H1 (cell line): ENCODE results near the gene FGF12. TPM values are rescaled to one million over a fixed set of nuclear protein-coding genes. Genes with fewer than 3 reads are reported as not detected.

Source experiments
- CTCF ChIA-PET: fragments of 300-600 bp; sonication (Branson Sonifier 250); formaldehyde crosslinking; loops from one replicate; lab custom pipeline; 2021; ENCODE audit not compliant: partially characterized antibody; lab: Charles Lee
- POLR2A ChIA-PET: fragments of 300-600 bp; sonication (Branson Sonifier 250); formaldehyde crosslinking; loops from one replicate; lab custom pipeline; 2021; ENCODE audit warnings: inconsistent platforms; ENCODE audit not compliant: partially characterized antibody; lab: Charles Lee
- DNase-seq, 2 experiments: peaks; one replicate each; pipeline versions ENCODE4 v3.0.0 to v3.0.0-alpha.2; 2010 to 2022; ENCODE audit warnings: low spot score in 2 of 2, low read depth in 1 of 2, mixed read lengths in 1 of 2
- FAIRE-seq: peaks from 2 replicates; lab custom pipeline; 2011; peaks lifted over from hg19 to GRCh38; lab: Jason Lieb, UNC
- H2AFZ ChIP-seq: 2 replicates; pipeline ENCODE4 v1.8.1; 2012; ENCODE audit warnings: low read length, inconsistent platforms
- H2AK5ac ChIP-seq: 2 replicates; pipeline ENCODE4 v1.6.1; 2013; ENCODE audit warnings: low read depth, low read length
- H2BK120ac ChIP-seq: replicated peaks from 2 replicates; pipeline ENCODE3; 2013; ENCODE audit warnings: low read depth, low read length, inconsistent platforms
- H2BK12ac ChIP-seq: 2 replicates; pipeline ENCODE4 v1.6.1; 2013; ENCODE audit warnings: low read depth, low read length
- H2BK15ac ChIP-seq: 2 replicates; pipeline ENCODE4 v1.6.1; 2013; ENCODE audit warnings: low read length
- H2BK20ac ChIP-seq: 2 replicates; pipeline ENCODE4 v1.6.1; 2013; ENCODE audit warnings: low read length
- H2BK5ac ChIP-seq: 2 replicates; pipeline ENCODE4 v1.6.1; 2013; ENCODE audit warnings: low read depth, low read length
- H3K14ac ChIP-seq: 2 replicates; pipeline ENCODE4 v1.6.1; 2013; ENCODE audit warnings: inconsistent platforms; ENCODE audit not compliant: insufficient read length
- H3K18ac ChIP-seq: 2 replicates; pipeline ENCODE4 v1.6.1; 2013; ENCODE audit warnings: low read length; ENCODE audit errors: extremely low read depth
- H3K23ac ChIP-seq: 2 replicates; pipeline ENCODE4 v1.6.1; 2013; ENCODE audit warnings: inconsistent platforms; ENCODE audit not compliant: insufficient read length
- H3K23me2 ChIP-seq: 2 replicates; pipeline ENCODE4 v1.6.1; 2013; ENCODE audit warnings: low read depth, low read length
- H3K27ac ChIP-seq: 2 replicates; pipeline ENCODE4 v1.6.1; 2011; ENCODE audit warnings: low read depth, low read length, inconsistent platforms
- H3K27me3 ChIP-seq, 4 experiments: replicated peaks in 1 of 4; 1 replicate in 1 of 4; 2 replicates in 3 of 4; pipeline versions ENCODE4 v1.6.1 to v1.8.1; 2011 to 2013; ENCODE audit warnings: low read length in 3 of 4, mild to moderate bottlenecking in 3 of 4, inconsistent platforms in 2 of 4, mixed read lengths in 2 of 4, moderate library complexity in 1 of 4; ENCODE audit not compliant: control insufficient read depth in 3 of 4, insufficient read depth in 3 of 4; ENCODE audit errors: extremely low read depth in 1 of 4
- H3K36me3 ChIP-seq, 4 experiments: 2 replicates each; pipeline versions ENCODE4 v1.6.1 to v1.8.1; 2011 to 2013; ENCODE audit warnings: mild to moderate bottlenecking in 4 of 4, low read length in 3 of 4, moderate library complexity in 2 of 4, control low read depth in 1 of 4, inconsistent platforms in 1 of 4; ENCODE audit not compliant: insufficient read depth in 4 of 4, control insufficient read depth in 2 of 4
- H3K4ac ChIP-seq: replicated peaks from 2 replicates; pipeline ENCODE3; 2013; ENCODE audit warnings: low read length, low read depth, mixed read lengths, inconsistent platforms; ENCODE audit not compliant: insufficient read length
- H3K4me1 ChIP-seq, 4 experiments: replicated peaks in 1 of 4; 1 replicate in 1 of 4; 2 replicates in 3 of 4; pipeline versions ENCODE4 v1.6.1 to v1.8.1; 2011 to 2013; ENCODE audit warnings: low read length in 3 of 4, inconsistent platforms in 2 of 4, mixed read lengths in 1 of 4; ENCODE audit not compliant: insufficient read depth in 4 of 4, control insufficient read depth in 3 of 4
- H3K4me2 ChIP-seq, 2 experiments: 2 replicates each; pipeline versions ENCODE4 v1.6.1 to v1.8.1; 2011 to 2013; ENCODE audit warnings: low read depth in 2 of 2, low read length in 2 of 2, control low read depth in 1 of 2, inconsistent platforms in 1 of 2, mild to moderate bottlenecking in 1 of 2; ENCODE audit not compliant: insufficient read depth in 1 of 2
- H3K4me3 ChIP-seq, 4 experiments: fragments of 200-600, 300-600 bp in 1 of 4; sonication (generic), shearing (Covaris generic), sonication (Bioruptor Twin) in 1 of 4; 2 replicates each; pipeline versions ENCODE4 v1.5.1 to v1.8.1; 2011 to 2016; ENCODE audit warnings: low read length in 4 of 4, low read depth in 3 of 4, control low read depth in 2 of 4, inconsistent platforms in 2 of 4, mild to moderate bottlenecking in 2 of 4, mixed read lengths in 1 of 4, moderate library complexity in 1 of 4; ENCODE audit not compliant: insufficient read depth in 2 of 4; ENCODE audit errors: extremely low read depth in 1 of 4
- H3K56ac ChIP-seq: replicated peaks from 2 replicates; pipeline ENCODE3; 2013; ENCODE audit warnings: low read depth, mild to moderate bottlenecking, mixed read lengths, low read length, inconsistent platforms; ENCODE audit not compliant: insufficient read length
- H3K79me1 ChIP-seq: 2 replicates; pipeline ENCODE4 v1.6.1; 2013; ENCODE audit warnings: low read depth, low read length, control low read depth
- H3K79me2 ChIP-seq, 2 experiments: 2 replicates each; pipeline versions ENCODE4 v1.6.1 to v1.8.1; 2012 to 2013; ENCODE audit warnings: low read length in 2 of 2, mild to moderate bottlenecking in 2 of 2, inconsistent platforms in 1 of 2; ENCODE audit not compliant: insufficient read depth in 2 of 2, control insufficient read depth in 1 of 2
- H3K9ac ChIP-seq, 4 experiments: replicated peaks in 1 of 4; 1 replicate in 1 of 4; 2 replicates in 3 of 4; pipeline versions ENCODE4 v1.6.1 to v1.8.1; 2011 to 2013; ENCODE audit warnings: low read depth in 3 of 4, low read length in 3 of 4, control low read depth in 2 of 4, mild to moderate bottlenecking in 2 of 4, moderate library complexity in 2 of 4, inconsistent platforms in 1 of 4; ENCODE audit errors: extremely low read depth in 1 of 4
- H3K9me3 ChIP-seq, 2 experiments: 2 replicates each; pipeline versions ENCODE4 v1.6.1 to v1.8.1; 2012 to 2013; ENCODE audit warnings: mild to moderate bottlenecking in 2 of 2, moderate library complexity in 2 of 2, control low read depth in 1 of 2, inconsistent platforms in 1 of 2, low read depth in 1 of 2, low read length in 1 of 2, mixed read lengths in 1 of 2; ENCODE audit not compliant: insufficient read depth in 2 of 2
- H4K20me1 ChIP-seq, 2 experiments: replicated peaks in 1 of 2; 2 replicates each; pipeline versions ENCODE3 to v1.8.1; 2011 to 2013; ENCODE audit warnings: inconsistent platforms in 2 of 2, low read length in 2 of 2, mild to moderate bottlenecking in 1 of 2; ENCODE audit not compliant: insufficient read depth in 2 of 2, control insufficient read depth in 1 of 2
- H4K5ac ChIP-seq: 2 replicates; pipeline ENCODE4 v1.6.1; 2013; ENCODE audit warnings: low read length, low read depth, mixed read lengths, inconsistent platforms; ENCODE audit not compliant: insufficient read length
- H4K8ac ChIP-seq: 2 replicates; pipeline ENCODE4 v1.8.0; 2013; ENCODE audit warnings: mild to moderate bottlenecking, moderate library complexity, low read length, inconsistent platforms; ENCODE audit not compliant: insufficient read depth; ENCODE audit errors: extremely low read depth
- H4K91ac ChIP-seq: replicated peaks from 2 replicates; pipeline ENCODE3; 2013; ENCODE audit warnings: low read length, mixed read lengths, inconsistent platforms; ENCODE audit not compliant: insufficient read length
- ASH2L ChIP-seq: fragments of 200-600, 300-600 bp; sonication (generic); IDR thresholded peaks from one replicate; pipeline ENCODE4 v1.7.1; 2017; ENCODE audit warnings: low read length
- CEBPB ChIP-seq: IDR thresholded peaks from 2 replicates; pipeline ENCODE4 v1.6.1; 2012; ENCODE audit warnings: low read depth, low read length
- JUN ChIP-seq: IDR thresholded peaks from 2 replicates; pipeline ENCODE4 v1.6.1; 2011; ENCODE audit warnings: low read depth, mild to moderate bottlenecking, improper control_type of control experiment, low read length
- MAFK ChIP-seq: IDR thresholded peaks from 2 replicates; pipeline ENCODE4 v1.6.1; 2012; ENCODE audit warnings: low read depth, mild to moderate bottlenecking, improper control_type of control experiment, low read length
- POLR2AphosphoS5 ChIP-seq: IDR thresholded peaks from 2 replicates; pipeline ENCODE4 v1.6.1; 2011; ENCODE audit warnings: low read depth, low read length
- SRF ChIP-seq: IDR thresholded peaks from 2 replicates; pipeline ENCODE4 v1.6.1; 2011; ENCODE audit warnings: mild to moderate bottlenecking, low read depth, low read length, moderate library complexity
- TAF1 ChIP-seq: IDR thresholded peaks from 2 replicates; pipeline ENCODE4 v1.6.1; 2011; ENCODE audit warnings: mild to moderate bottlenecking, low read depth, low read length
- WGBS, 2 experiments: shearing (Covaris generic) in 1 of 2; methylation state at CpG; one replicate each; pipeline versions ENCODE4 v1.1.6 to v1.1.7; 2013 to 2015; ENCODE audit warnings: low lambda C conversion rate in 2 of 2, mixed read lengths in 2 of 2, inconsistent platforms in 1 of 2, low coverage in 1 of 2, missing lambda C conversion rate in 1 of 2; ENCODE audit not compliant: insufficient replicate concordance in 2 of 2, insufficient coverage in 1 of 2, insufficient read length in 1 of 2; ENCODE audit errors: extremely low coverage in 1 of 2, missing lambda C conversion rate in 1 of 2; 5-methylcytosine and 5-hydroxymethylcytosine counted together
- polyA plus RNA-seq, 7 experiments: library from polyadenylated mRNA; depleted of rRNA in 3 of 7; stranded (reverse) in 5 of 7; unstranded in 2 of 7; fragments of >200 nt in 5 of 7; fragments of 200-250 nt in 2 of 7; gene quantifications; 1 replicate in 5 of 7; 2 replicates in 1 of 7; 4 replicates in 1 of 7; pipeline versions ENCODE4 v1.2.1 to v1.2.3, GENCODE V29; 2011 to 2013; ENCODE audit warnings: missing spikeins in 2 of 7, mixed read lengths in 2 of 7
- total RNA-seq: library from RNA; stranded (reverse); fragmentation: NEBNext Ultra II Directional; extraction: Animal tissue kit (Norgen Biotek cat#: 25700); gene quantifications from 2 replicates; pipeline ENCODE4 v1.2.1, GENCODE V29; 2021
- TF ChIP-seq, protein P1 (sequence below): IDR thresholded peaks from 2 replicates; pipeline ENCODE4 v1.6.1; 2011; ENCODE audit warnings: low read length, improper control_type of control experiment
- TF ChIP-seq, protein P2 (sequence below): IDR thresholded peaks from 2 replicates; pipeline ENCODE4 v1.6.1; 2012; ENCODE audit warnings: low read length, inconsistent platforms
- TF ChIP-seq, protein P3 (sequence below), 3 experiments: IDR thresholded peaks; 1 replicate in 2 of 3; 2 replicates in 1 of 3; pipeline versions ENCODE4 v1.5.1 to v1.6.1; 2011; ENCODE audit warnings: low read length in 3 of 3, mild to moderate bottlenecking in 3 of 3, inconsistent platforms in 2 of 3, low read depth in 1 of 3, moderate library complexity in 1 of 3; ENCODE audit not compliant: insufficient read depth in 1 of 3; ENCODE audit errors: control extremely low read depth in 1 of 3

FGF12 gene
- total and polyA plus RNA-seq, 2 of the 8 experiments (the other 6 are each of a cell fraction or from before 2014, with no cell fraction given), result 4.1 to 16.6 TPM

DNA sequence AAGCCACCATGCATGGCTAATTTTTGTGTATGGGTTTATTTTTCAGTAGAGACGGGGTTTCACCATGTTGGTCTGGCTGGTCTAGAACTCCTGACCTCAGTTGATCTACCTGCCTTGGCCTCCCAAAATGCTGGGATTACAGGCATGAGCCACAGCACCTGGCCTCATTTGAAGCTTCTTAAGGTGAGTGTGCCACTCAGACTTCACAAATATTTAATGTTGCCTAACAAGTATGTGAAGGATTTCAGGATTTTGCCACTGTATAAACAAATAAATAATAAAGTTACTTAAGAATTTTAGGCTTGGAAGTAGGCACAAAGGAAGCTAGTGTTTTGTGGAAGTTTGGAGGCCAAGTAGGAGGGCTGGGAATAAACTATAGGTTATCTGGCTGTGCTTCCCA lies 73.5 kb downstream of the FGF12 start:
- WGBS, 2 experiments, result 86% methylated on average over 1 of the region's 1 CpG; no CpG with 5 or more reads in 1 of the 2 experiments
- Histone ChIP-seq H4K5ac (no peak overlapping the region), H3K9me3 (no peaks in the 10 kb centered on the region), H2AFZ (no peak overlapping the region), H3K4me1 (no peaks in the 10 kb centered on the region), H4K20me1 (no peaks in the 10 kb centered on the region), H2BK12ac (no peak overlapping the region), H3K23ac (no peak overlapping the region), H3K4me2 (no peak overlapping the region), H2BK15ac (no peak overlapping the region), H2BK20ac (no peak overlapping the region), H3K79me2 (no peaks in the 10 kb centered on the region), H3K23me2 (no peaks in the 10 kb centered on the region), H4K91ac (no peak overlapping the region), H3K27me3 (no peaks in the 10 kb centered on the region), H3K27ac (no peak overlapping the region), H2BK5ac (no peak overlapping the region), H3K36me3 (no peaks in the 10 kb centered on the region), H3K56ac (no peak overlapping the region), H3K18ac (no peak overlapping the region), H3K14ac (no peak overlapping the region), H3K4me3 (no peak overlapping the region), H3K9ac (no peak overlapping the region), H3K79me1 (no peaks in the 10 kb centered on the region), H4K8ac (no peak overlapping the region), H3K4ac (no peak overlapping the region), H2BK120ac (no peak overlapping the region), H2AK5ac (no peak overlapping the region)
- ChIA-PET CTCF (interaction anchor here (1.1 to 1.2 kb wide), 2 partner anchors 17 to 72 kb away, joined by 3 read pairs; no protein-coding TSS in a partner anchor), POLR2A (no interaction called here)
- DNase-seq (no peak), FAIRE-seq (no peak)
- TF ChIP-seq JUN (no peak), SRF (no peak), MAFK (no peak), CEBPB (no peak), TAF1 (no peak), POLR2AphosphoS5 (no peak), ASH2L (no peak)
- TF ChIP-seq, protein P1, sequence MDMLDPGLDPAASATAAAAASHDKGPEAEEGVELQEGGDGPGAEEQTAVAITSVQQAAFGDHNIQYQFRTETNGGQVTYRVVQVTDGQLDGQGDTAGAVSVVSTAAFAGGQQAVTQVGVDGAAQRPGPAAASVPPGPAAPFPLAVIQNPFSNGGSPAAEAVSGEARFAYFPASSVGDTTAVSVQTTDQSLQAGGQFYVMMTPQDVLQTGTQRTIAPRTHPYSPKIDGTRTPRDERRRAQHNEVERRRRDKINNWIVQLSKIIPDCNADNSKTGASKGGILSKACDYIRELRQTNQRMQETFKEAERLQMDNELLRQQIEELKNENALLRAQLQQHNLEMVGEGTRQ, result no peak
- TF ChIP-seq, protein P2, sequence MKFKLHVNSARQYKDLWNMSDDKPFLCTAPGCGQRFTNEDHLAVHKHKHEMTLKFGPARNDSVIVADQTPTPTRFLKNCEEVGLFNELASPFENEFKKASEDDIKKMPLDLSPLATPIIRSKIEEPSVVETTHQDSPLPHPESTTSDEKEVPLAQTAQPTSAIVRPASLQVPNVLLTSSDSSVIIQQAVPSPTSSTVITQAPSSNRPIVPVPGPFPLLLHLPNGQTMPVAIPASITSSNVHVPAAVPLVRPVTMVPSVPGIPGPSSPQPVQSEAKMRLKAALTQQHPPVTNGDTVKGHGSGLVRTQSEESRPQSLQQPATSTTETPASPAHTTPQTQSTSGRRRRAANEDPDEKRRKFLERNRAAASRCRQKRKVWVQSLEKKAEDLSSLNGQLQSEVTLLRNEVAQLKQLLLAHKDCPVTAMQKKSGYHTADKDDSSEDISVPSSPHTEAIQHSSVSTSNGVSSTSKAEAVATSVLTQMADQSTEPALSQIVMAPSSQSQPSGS, result no peak
- TF ChIP-seq, protein P3, sequence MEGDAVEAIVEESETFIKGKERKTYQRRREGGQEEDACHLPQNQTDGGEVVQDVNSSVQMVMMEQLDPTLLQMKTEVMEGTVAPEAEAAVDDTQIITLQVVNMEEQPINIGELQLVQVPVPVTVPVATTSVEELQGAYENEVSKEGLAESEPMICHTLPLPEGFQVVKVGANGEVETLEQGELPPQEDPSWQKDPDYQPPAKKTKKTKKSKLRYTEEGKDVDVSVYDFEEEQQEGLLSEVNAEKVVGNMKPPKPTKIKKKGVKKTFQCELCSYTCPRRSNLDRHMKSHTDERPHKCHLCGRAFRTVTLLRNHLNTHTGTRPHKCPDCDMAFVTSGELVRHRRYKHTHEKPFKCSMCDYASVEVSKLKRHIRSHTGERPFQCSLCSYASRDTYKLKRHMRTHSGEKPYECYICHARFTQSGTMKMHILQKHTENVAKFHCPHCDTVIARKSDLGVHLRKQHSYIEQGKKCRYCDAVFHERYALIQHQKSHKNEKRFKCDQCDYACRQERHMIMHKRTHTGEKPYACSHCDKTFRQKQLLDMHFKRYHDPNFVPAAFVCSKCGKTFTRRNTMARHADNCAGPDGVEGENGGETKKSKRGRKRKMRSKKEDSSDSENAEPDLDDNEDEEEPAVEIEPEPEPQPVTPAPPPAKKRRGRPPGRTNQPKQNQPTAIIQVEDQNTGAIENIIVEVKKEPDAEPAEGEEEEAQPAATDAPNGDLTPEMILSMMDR (IDR thresholded peaks at IDR 0.05; ENCODE audit: control extremely low read depth in 1 of 3, insufficient read depth in 1 of 3, low read depth in 1 of 3, low read length in 3 of 3), result no peak
